Measurements from ENCODE around the gene SLC25A52. TPM values are rescaled to one million over a fixed set of nuclear protein-coding genes. Genes with fewer than 3 reads are reported as not detected.
A peak's percentile ranks its signal among the peaks of the same experiment; 100 is the strongest.
"Not testable (repeated sequence)": the region's sequence is repeated elsewhere in the genome, so short reads cannot be mapped to it uniquely, and the experiment has no call there.

SLC25A52 gene
- total and polyA plus RNA-seq, 2 experiments from 2014 or later: not detected

GRCh38 chr18:31746396-31746795, 14.3 kb downstream of the SLC25A52 start (continued):
- TF ChIP-seq JUNB (IDR thresholded peaks at IDR 0.05; ENCODE audit: unreplicated experiment): no peak

GRCh38 chr18:31744321-31745067, 16.2 kb downstream of the SLC25A52 start:
- Mint-ChIP-seq H3K27ac (no peak overlapping the region), H3K27me3 (ENCODE audit: insufficient read depth, low read depth, poor library complexity) (peaks cover 13% of the 10 kb centered on the region), H3K9me3 (peaks cover 25% of the 10 kb centered on the region), H3K36me3 (ENCODE audit: low read depth) (peaks cover 25% of the 10 kb centered on the region; the same call in 2 of the 3 replicates), H3K4me1 (peaks cover 14% of the 10 kb centered on the region), H3K4me3 (no peak overlapping the region)
- H3K9me2 ChIP-seq (ENCODE audit: insufficient read depth): 0 out of 2 replicates have a peak, but pooled peaks cover 8% of the 10 kb centered on the region
- peak; percentile 40 for DNase-seq (ENCODE audit: low spot score)
- H3K4me2 ChIP-seq: no peak overlapping the region
- no peaks in the 10 kb centered on the region for H3F3A ChIP-seq (replicated peaks; ENCODE audit: low read depth)
- H3K4me1 ChIP-seq (ENCODE audit: insufficient read depth): 0 out of 2 replicates have a peak, but pooled peaks cover 10% of the 10 kb centered on the region
- no peaks in the 10 kb centered on the region for H3K27me3 ChIP-seq (ENCODE audit: insufficient read depth)
- no peak overlapping the region for H3K27ac ChIP-seq (ENCODE audit: low read depth)
- H2AFZ ChIP-seq: no peak overlapping the region
- 0 out of 2 replicates have a peak, but pooled peaks cover 9% of the 10 kb centered on the region for H3K36me3 ChIP-seq (ENCODE audit: insufficient read depth)
- 0 out of 4 replicates have a peak, but pooled peaks of 1 of the 2 experiments have one; percentile 8 for TF ChIP-seq CTCF (conservative IDR thresholded peaks at IDR 0.05; ENCODE audit: low read depth in 2 of 2)
- no peak for TF ChIP-seq JUNB (IDR thresholded peaks at IDR 0.05; ENCODE audit: unreplicated experiment)
- ATAC-seq: peak; percentile 63; the same call in 2 of the 3 replicates
- no peak overlapping the region for H3K4me3 ChIP-seq
- no peaks in the 10 kb centered on the region for H4K20me1 ChIP-seq (replicated peaks; ENCODE audit: insufficient read depth)
- no peaks in the 10 kb centered on the region for H3K79me2 ChIP-seq (replicated peaks; ENCODE audit: insufficient read depth)

GRCh38 chr18:31743600-31743999, 17.1 kb downstream of the SLC25A52 start:
- H3K27me3 ChIP-seq (ENCODE audit: insufficient read depth); H3K4me3 ChIP-seq; H3K79me2 ChIP-seq (replicated peaks; ENCODE audit: insufficient read depth); H3K4me2 ChIP-seq; H2AFZ ChIP-seq; H3K27ac Mint-ChIP-seq; H3K27ac ChIP-seq (ENCODE audit: low read depth); ATAC-seq; H3K4me3 Mint-ChIP-seq; H3F3A ChIP-seq (replicated peaks; ENCODE audit: low read depth); H4K20me1 ChIP-seq (replicated peaks; ENCODE audit: insufficient read depth); DNase-seq (ENCODE audit: low spot score); H3K9me2 ChIP-seq (ENCODE audit: insufficient read depth): not testable (repeated sequence)
- Histone ChIP-seq H3K4me1 (ENCODE audit: insufficient read depth) (0 out of 2 replicates have a peak, but pooled peaks cover 10% of the 10 kb centered on the region), H3K36me3 (ENCODE audit: insufficient read depth) (0 out of 2 replicates have a peak, but pooled peaks cover 11% of the 10 kb centered on the region)
- peaks cover 14% of the 10 kb centered on the region for H3K4me1 Mint-ChIP-seq
- H3K9me3 Mint-ChIP-seq: peaks cover 34% of the 10 kb centered on the region
- peaks cover 15% of the 10 kb centered on the region for H3K27me3 Mint-ChIP-seq (ENCODE audit: insufficient read depth, low read depth, poor library complexity)
- H3K36me3 Mint-ChIP-seq (ENCODE audit: low read depth): peaks cover 33% of the 10 kb centered on the region

- Histone ChIP-seq H3K27ac (ENCODE audit: low read depth) (0 out of 2 replicates have a peak overlapping the region, but pooled peaks have one; percentile 89), H3K9me2 (ENCODE audit: insufficient read depth) (0 out of 2 replicates have a peak, but pooled peaks cover 4% of the 10 kb centered on the region), H3K27me3 (ENCODE audit: insufficient read depth) (no peaks in the 10 kb centered on the region), H3K79me2 (replicated peaks; ENCODE audit: insufficient read depth) (no peaks in the 10 kb centered on the region), H3K4me2 (no peak overlapping the region), H4K20me1 (replicated peaks; ENCODE audit: insufficient read depth) (no peaks in the 10 kb centered on the region), H3K36me3 (ENCODE audit: insufficient read depth) (peaks cover 11% of the 10 kb centered on the region; the same call in 1 of the 2 replicates), H3K4me3 (no peak overlapping the region), H3K4me1 (ENCODE audit: insufficient read depth) (0 out of 2 replicates have a peak, but pooled peaks cover 10% of the 10 kb centered on the region), H3F3A (replicated peaks; ENCODE audit: low read depth) (no peaks in the 10 kb centered on the region), H2AFZ (no peak overlapping the region)
- ATAC-seq (peak; percentile 46), DNase-seq (ENCODE audit: low spot score) (peak; percentile 77)
- peaks cover 38% of the 10 kb centered on the region for H3K9me3 Mint-ChIP-seq
- peaks cover 37% of the 10 kb centered on the region for H3K36me3 Mint-ChIP-seq (ENCODE audit: low read depth)
- H3K27ac Mint-ChIP-seq: no peak overlapping the region
- peaks cover 14% of the 10 kb centered on the region for H3K4me1 Mint-ChIP-seq
- TF ChIP-seq EZH2 (IDR thresholded peaks at IDR 0.05; ENCODE audit: low read depth, unreplicated experiment) (no peak), CTCF (conservative IDR thresholded peaks at IDR 0.05; ENCODE audit: low read depth in 2 of 2) (peak; percentile 79 to 98)
- peaks cover 8% of the 10 kb centered on the region for H3K27me3 Mint-ChIP-seq (ENCODE audit: insufficient read depth, low read depth, poor library complexity)
- H3K4me3 Mint-ChIP-seq: no peak overlapping the region
Measured at GRCh38 chr18:31741097-31741735, 19.5 kb downstream of the SLC25A52 start.

Data from GM23338 (cell line).